Measurements from ENCODE around the gene CRB2.

- TF ChIP-seq CTCF (IDR thresholded peaks at IDR 0.05) (no peak), ZFX (IDR thresholded peaks at IDR 0.05; ENCODE audit: borderline replicate concordance) (no peak)
These were observed 62.0 kb downstream of the CRB2 start for GRCh38 chr9:123418052-123418430.
